Neural cell (in vitro differentiated cells): ENCODE results near the gene FMN2. TPM values are rescaled to one million over a fixed set of nuclear protein-coding genes. Genes with fewer than 3 reads are reported as not detected.

Source experiments
- H2AFZ ChIP-seq: fragments of 200-600, 300-800 bp; sonication (generic), shearing (Covaris generic); 2 replicates; pipeline ENCODE4 v1.6.0; 2014; ENCODE audit warnings: low read depth, mild to moderate bottlenecking, antibody characterized with exemption, low read length, moderate library complexity
- H3F3A ChIP-seq: fragments of 200-600 bp; shearing (Covaris generic); 2 replicates; pipeline ENCODE4 v1.6.1; 2016; ENCODE audit warnings: mild to moderate bottlenecking, moderate library complexity, mixed read lengths, antibody characterized with exemption, low read length; ENCODE audit not compliant: insufficient read depth, poor library complexity, severe bottlenecking
- H3K27ac ChIP-seq: fragments of 200-600, 300-800 bp; sonication (generic), shearing (Covaris generic); 2 replicates; pipeline ENCODE4 v1.5.1; 2014; ENCODE audit warnings: mild to moderate bottlenecking, low read length, moderate library complexity
- H3K27me3 ChIP-seq: fragments of 300-800, 200-600 bp; sonication (generic), shearing (Covaris generic); 2 replicates; pipeline ENCODE4 v1.6.0; 2014; ENCODE audit warnings: mild to moderate bottlenecking, low read depth, low read length, moderate library complexity; ENCODE audit not compliant: insufficient read depth
- H3K36me3 ChIP-seq: fragments of 300-800, 200-600 bp; sonication (generic), shearing (Covaris generic); 2 replicates; pipeline ENCODE4 v1.5.1; 2014; ENCODE audit warnings: mild to moderate bottlenecking, antibody characterized with exemption, low read length, moderate library complexity; ENCODE audit not compliant: insufficient read depth
- H3K4me2 ChIP-seq: fragments of 300-800, 200-600 bp; sonication (generic), shearing (Covaris generic); 2 replicates; pipeline ENCODE4 v1.6.0; 2014; ENCODE audit warnings: mild to moderate bottlenecking, low read length
- H3K4me3 ChIP-seq: fragments of 300-800, 200-600 bp; sonication (generic), shearing (Covaris generic); 2 replicates; pipeline ENCODE4 v1.5.1; 2014; ENCODE audit warnings: mild to moderate bottlenecking, low read length, moderate library complexity
- H3K79me2 ChIP-seq: fragments of 200-600 bp; shearing (Covaris generic); replicated peaks from 2 replicates; pipeline ENCODE4 v1.6.0; 2014; ENCODE audit warnings: mild to moderate bottlenecking, low read length, moderate library complexity; ENCODE audit not compliant: insufficient read depth
- H3K9ac ChIP-seq: fragments of 300-800, 200-600 bp; sonication (generic), shearing (Covaris generic); 2 replicates; pipeline ENCODE4 v1.6.1; 2016; ENCODE audit warnings: mild to moderate bottlenecking, low read length, mixed read lengths
- H3K9me2 ChIP-seq: fragments of 200-600 bp; shearing (Covaris generic); 2 replicates; pipeline ENCODE4 v1.6.1; 2016; ENCODE audit warnings: mild to moderate bottlenecking, low read length, mixed read lengths; ENCODE audit not compliant: insufficient read depth
- H3K9me3 ChIP-seq: fragments of 200-600, 300-800 bp; sonication (generic), shearing (Covaris generic); 2 replicates; pipeline ENCODE4 v1.6.1; 2016; ENCODE audit warnings: mild to moderate bottlenecking, mixed run types, low read length, moderate library complexity, mixed read lengths
- H4K20me1 ChIP-seq: fragments of 200-600 bp; shearing (Covaris generic); 2 replicates; pipeline ENCODE4 v1.6.1; 2016; ENCODE audit warnings: mild to moderate bottlenecking, mixed run types; ENCODE audit not compliant: insufficient read depth
- CTCF ChIP-seq: fragments of 450-650 bp; IDR thresholded peaks from 2 replicates; pipeline ENCODE4 v1.5.1; 2014; ENCODE audit warnings: antibody characterized with exemption, mild to moderate bottlenecking, moderate library complexity; ENCODE audit not compliant: poor library complexity, severe bottlenecking
- EP300 ChIP-seq: fragments of 450-650 bp; conservative IDR thresholded peaks from 2 replicates; pipeline ENCODE4 v1.6.1; 2014; ENCODE audit warnings: antibody characterized with exemption, mild to moderate bottlenecking, moderate library complexity; ENCODE audit not compliant: poor library complexity, severe bottlenecking
- EZH2 ChIP-seq: fragments of 200-600, 300-800 bp; shearing (Covaris generic), sonication (generic); IDR thresholded peaks from 2 replicates; pipeline ENCODE4 v1.6.1; 2014; ENCODE audit warnings: antibody characterized with exemption, low read length, borderline replicate concordance, mild to moderate bottlenecking; ENCODE audit not compliant: insufficient read depth, poor library complexity, severe bottlenecking
- POLR2AphosphoS5 ChIP-seq: IDR thresholded peaks from 2 replicates; pipeline ENCODE4 v1.6.1; 2012
- RAD21 ChIP-seq: fragments of 450-650 bp; conservative IDR thresholded peaks from 2 replicates; pipeline ENCODE4 v1.6.1; 2014; ENCODE audit warnings: antibody characterized with exemption, mild to moderate bottlenecking, moderate library complexity
- REST ChIP-seq: IDR thresholded peaks from 2 replicates; pipeline ENCODE4 v1.6.1; 2012; ENCODE audit warnings: borderline replicate concordance
- SMC3 ChIP-seq: fragments of 450-650 bp; conservative IDR thresholded peaks from 2 replicates; pipeline ENCODE4 v1.6.1; 2014; ENCODE audit warnings: antibody characterized with exemption, mild to moderate bottlenecking, moderate library complexity; ENCODE audit not compliant: poor library complexity
- TAF1 ChIP-seq: IDR thresholded peaks from 2 replicates; pipeline ENCODE4 v1.6.1; 2012; ENCODE audit warnings: low read depth
- polyA plus RNA-seq: library from polyadenylated mRNA; depleted of rRNA; stranded (reverse); fragments of >200 nt; gene quantifications from 2 replicates; pipeline ENCODE4 v1.2.3, GENCODE V29; 2014

The FMN2 gene
- polyA plus RNA-seq, 1 donor from 2014 or later: 23.9 TPM

- no peaks in the 10 kb centered on the region for H3F3A ChIP-seq
- H3K9me3 ChIP-seq: no peaks in the 10 kb centered on the region
- H3K79me2 ChIP-seq: no peaks in the 10 kb centered on the region
- no peaks in the 10 kb centered on the region for H3K9me2 ChIP-seq
- H3K27me3 ChIP-seq: no peaks in the 10 kb centered on the region
- TF ChIP-seq POLR2AphosphoS5: no peak
- no peak for TF ChIP-seq EP300
- TF ChIP-seq SMC3: no peak
- no peak for TF ChIP-seq TAF1
- no peak for TF ChIP-seq RAD21
- no peak for TF ChIP-seq REST
- no peak for TF ChIP-seq CTCF
- no peaks in the 10 kb centered on the region for H4K20me1 ChIP-seq
- no peak overlapping the region for H2AFZ ChIP-seq
- no peak overlapping the region for H3K4me3 ChIP-seq
- no peak overlapping the region for H3K4me2 ChIP-seq
- no peak overlapping the region for H3K9ac ChIP-seq
- H3K27ac ChIP-seq: no peak overlapping the region
- no peaks in the 10 kb centered on the region for H3K36me3 ChIP-seq
Measured at GRCh38 chr1:240399381-240399780, 307.7 kb downstream of the FMN2 start.

GRCh38 chr1:240401731-240402130 is 310.0 kb downstream of the FMN2 start:
- TF ChIP-seq REST: no peak
- TF ChIP-seq TAF1: no peak
- no peak for TF ChIP-seq CTCF
- no peak for TF ChIP-seq EZH2
- TF ChIP-seq EP300: no peak
- TF ChIP-seq RAD21: no peak
- no peak for TF ChIP-seq POLR2AphosphoS5
- Histone ChIP-seq H3K27ac (no peak overlapping the region), H3K36me3 (no peaks in the 10 kb centered on the region), H4K20me1 (no peaks in the 10 kb centered on the region), H2AFZ (no peak overlapping the region), H3K4me2 (no peak overlapping the region), H3K79me2 (no peaks in the 10 kb centered on the region), H3K27me3 (no peaks in the 10 kb centered on the region), H3F3A (no peaks in the 10 kb centered on the region), H3K4me3 (no peak overlapping the region), H3K9me3 (no peaks in the 10 kb centered on the region), H3K9me2 (no peaks in the 10 kb centered on the region), H3K9ac (no peak overlapping the region)
